Stimulated activated CD8-positive, alpha-beta memory T cell treated with anti-CD3 and anti-CD28 coated beads, Interleukin-4, amount 100 ng/mL, for 4 hours (primary cell): ENCODE results near the gene RPUSD2.

Experiments
- DNase-seq, 2 donors: peaks; one replicate each; pipeline ENCODE4 v3.0.0-alpha.2; 2020; ENCODE audit warnings: low read depth in 2 of 2, low spot score in 1 of 2

RPUSD2 gene

DNA sequence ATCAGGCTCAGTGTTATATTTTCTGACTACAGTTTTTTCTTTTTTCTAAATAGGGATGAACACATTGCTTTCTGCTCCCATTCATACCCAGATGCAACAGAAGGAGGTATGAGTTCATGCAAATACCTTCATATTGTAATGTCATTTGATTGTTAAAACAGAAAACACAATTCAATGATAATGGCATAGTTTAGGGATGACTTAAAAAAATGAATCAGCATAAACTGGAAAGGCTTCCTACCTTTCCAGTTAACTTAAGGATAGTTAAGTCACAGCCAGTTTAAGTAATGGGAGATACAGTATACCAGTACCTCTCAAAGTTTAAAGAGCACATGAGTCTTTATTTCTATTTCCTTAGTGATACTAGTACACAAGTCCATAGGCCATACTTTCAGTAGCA, 49.8 kb downstream of the RPUSD2 start:
- no peak for DNase-seq

DNA sequence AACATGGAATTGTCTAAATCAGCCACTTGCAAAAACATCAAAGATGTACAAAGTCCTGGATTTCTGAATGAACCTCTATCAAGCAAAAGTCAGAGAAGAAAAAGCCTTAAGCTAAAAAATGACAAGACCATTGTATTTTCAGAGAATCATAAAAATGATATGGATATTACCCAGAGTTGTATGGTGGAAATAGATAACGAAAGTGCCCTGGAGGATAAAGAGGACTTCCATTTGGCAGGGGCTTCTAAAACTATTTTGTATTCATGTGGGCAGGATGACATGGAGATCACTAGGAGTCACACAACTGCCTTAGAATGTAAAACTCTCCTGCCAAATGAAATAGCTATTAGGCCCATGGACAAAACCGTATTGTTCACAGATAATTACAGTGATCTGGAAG, 54.3 kb downstream of the RPUSD2 start:
- no peak for DNase-seq
